GM12892 (cell line): ENCODE data around the gene AP3B2.

Experiments
- POLR2A ChIP-seq: IDR thresholded peaks from 2 replicates; pipeline ENCODE4 v1.6.1; 2011; ENCODE audit warnings: low read depth, low read length, control low read depth
- TAF1 ChIP-seq: IDR thresholded peaks from 2 replicates; pipeline ENCODE4 v1.6.1; 2011; ENCODE audit warnings: low read depth, mild to moderate bottlenecking, control low read depth, low read length, borderline replicate concordance

- peak; percentile 93 for TF ChIP-seq POLR2A
- TF ChIP-seq TAF1: peak; percentile 75; the same call in 1 of the 2 replicates
Measured at GRCh38 chr15:82749951-82750830, 40.5 kb upstream of the AP3B2 start.
